ENCODE results near the gene TGM2.

DNA sequence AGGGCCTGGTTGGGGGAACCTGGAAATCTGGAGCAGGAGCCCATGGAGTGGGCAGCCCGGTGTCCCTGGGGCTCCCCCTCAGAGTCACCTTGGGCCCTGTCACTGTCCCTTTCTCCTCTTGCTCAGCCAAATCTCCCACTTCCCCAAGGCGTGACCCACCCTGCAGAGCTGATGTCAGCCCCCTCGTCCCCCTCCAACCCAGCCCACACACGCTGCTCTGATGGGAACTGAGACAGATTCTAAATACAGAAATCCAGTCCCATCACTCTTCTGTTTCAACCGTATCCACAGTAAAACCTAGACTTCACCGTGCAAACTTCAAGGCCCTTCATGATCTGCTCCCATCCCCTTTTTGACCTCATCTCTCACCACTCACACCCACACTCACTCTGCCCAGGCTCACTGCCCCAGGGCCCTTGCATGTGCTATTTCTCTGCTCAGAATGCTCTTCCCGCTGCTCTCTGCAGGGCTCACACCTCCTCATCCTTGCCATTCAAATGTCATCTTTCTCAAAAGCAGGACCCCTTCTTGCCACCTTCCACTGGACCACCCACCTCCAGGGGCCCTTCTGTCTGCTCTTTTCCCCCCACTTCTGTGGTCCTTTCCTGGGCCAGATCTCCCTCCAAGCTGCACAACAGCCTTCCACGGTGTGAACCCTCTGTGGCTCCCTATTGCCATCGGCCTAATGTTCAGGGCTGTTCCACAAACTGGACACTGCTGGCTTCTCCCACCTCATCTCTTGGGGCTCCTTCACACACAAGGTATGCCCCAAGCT, 16.6 kb downstream of the TGM2 start:
- TF ChIP-seq POLR2AphosphoS5 (IDR thresholded peaks at IDR 0.05; ENCODE audit: borderline replicate concordance, low read depth, low read length) (no peak), EZH2 (IDR thresholded peaks at IDR 0.05) (no peak), FOXP2 (optimal IDR thresholded peaks at IDR 0.05; ENCODE audit: control extremely low read depth, extremely low read length, insufficient read depth) (no peak)
